Neural progenitor cell (in vitro differentiated cells): ENCODE measurements around the gene LANCL1.

Source experiments
- CTCF ChIP-seq: fragments of 200-600 bp; sonication (generic); IDR thresholded peaks from 2 replicates; pipeline ENCODE4 v1.5.1; 2017; ENCODE audit warnings: antibody characterized with exemption, mild to moderate bottlenecking
- EZH2 ChIP-seq: fragments of 200-600 bp; sonication (generic); IDR thresholded peaks from 2 replicates; pipeline ENCODE4 v1.6.1; 2017; ENCODE audit warnings: antibody characterized with exemption, mild to moderate bottlenecking, moderate library complexity

- TF ChIP-seq CTCF (no peak), EZH2 (no peak)
Observed at GRCh38 chr2:210477496-210477895, 937 bp upstream of the LANCL1 start.
